OCI-M2 (cell line): ENCODE data around the gene AFG3L2.
"Not testable (repeated sequence)": the region's sequence is repeated elsewhere in the genome, so short reads cannot be mapped to it uniquely, and the experiment has no call there.

ENCODE experiments used
- DNase-seq: peaks from one replicate; lab custom pipeline; 2025; ENCODE audit not compliant: unreplicated experiment; lab: John Stamatoyannopoulos, UW

Gene AFG3L2

GRCh38 chr18:12376754-12377555 lies at the start of gene AFG3L2:
AFG3L2 (minus strand) TSS chr18:12377227; CDS start chr18:12377082, 145 bp downstream.
- DNase-seq: peak; percentile 83

- no peak for DNase-seq
Measured at GRCh38 chr18:12424252-12424651, 47.2 kb upstream of the AFG3L2 start.

- DNase-seq: no peak
Measured at GRCh38 chr18:12423820-12424219, 46.8 kb upstream of the AFG3L2 start.

GRCh38 chr18:12423393-12423792 lies 46.4 kb upstream of the AFG3L2 start:
- no peak for DNase-seq

GRCh38 chr18:12422936-12423335 lies 45.9 kb upstream of the AFG3L2 start:
- no peak for DNase-seq

GRCh38 chr18:12421732-12422131 lies 44.7 kb upstream of the AFG3L2 start:
- DNase-seq: no peak

- DNase-seq: no peak
Measured at GRCh38 chr18:12420821-12421421, 43.9 kb upstream of the AFG3L2 start.

- DNase-seq: no peak
Measured at GRCh38 chr18:12417687-12418086, 40.7 kb upstream of the AFG3L2 start.

GRCh38 chr18:12416098-12416729 lies 39.2 kb upstream of the AFG3L2 start:
- DNase-seq: no peak

GRCh38 chr18:12411456-12411855 lies 34.4 kb upstream of the AFG3L2 start:
- DNase-seq: no peak

GRCh38 chr18:12410747-12411146 lies 33.7 kb upstream of the AFG3L2 start:
- DNase-seq: not testable (repeated sequence)

- DNase-seq: no peak
Measured at GRCh38 chr18:12410081-12410481, 33.1 kb upstream of the AFG3L2 start.

- no peak for DNase-seq
Measured at GRCh38 chr18:12409469-12409868, 32.4 kb upstream of the AFG3L2 start.

- DNase-seq: no peak
Measured at GRCh38 chr18:12408247-12408869, 31.3 kb upstream of the AFG3L2 start.

GRCh38 chr18:12406371-12407111 lies 29.5 kb upstream of the AFG3L2 start:
- DNase-seq: no peak

GRCh38 chr18:12405066-12405465 lies 28.0 kb upstream of the AFG3L2 start:
- DNase-seq: no peak

- DNase-seq: no peak
Measured at GRCh38 chr18:12403601-12404506, 26.8 kb upstream of the AFG3L2 start.

- no peak for DNase-seq
Measured at GRCh38 chr18:12401881-12402280, 24.9 kb upstream of the AFG3L2 start.

GRCh38 chr18:12399231-12399630 lies 22.2 kb upstream of the AFG3L2 start:
- DNase-seq: no peak

- DNase-seq: no peak
Measured at GRCh38 chr18:12398625-12399024, 21.6 kb upstream of the AFG3L2 start.
